HG02678 (cell line): ENCODE measurements around the gene GIPR.
"Not testable (repeated sequence)": the region's sequence is repeated elsewhere in the genome, so short reads cannot be mapped to it uniquely, and the experiment has no call there.

ENCODE experiments used
- ATAC-seq: cut with Tn5 transposase; IDR thresholded peaks from one replicate; pipeline ENCODE4 v1.9.1; 2021; ENCODE audit warnings: mild to moderate bottlenecking, moderate library complexity; ENCODE audit not compliant: unreplicated experiment

The GIPR gene

DNA sequence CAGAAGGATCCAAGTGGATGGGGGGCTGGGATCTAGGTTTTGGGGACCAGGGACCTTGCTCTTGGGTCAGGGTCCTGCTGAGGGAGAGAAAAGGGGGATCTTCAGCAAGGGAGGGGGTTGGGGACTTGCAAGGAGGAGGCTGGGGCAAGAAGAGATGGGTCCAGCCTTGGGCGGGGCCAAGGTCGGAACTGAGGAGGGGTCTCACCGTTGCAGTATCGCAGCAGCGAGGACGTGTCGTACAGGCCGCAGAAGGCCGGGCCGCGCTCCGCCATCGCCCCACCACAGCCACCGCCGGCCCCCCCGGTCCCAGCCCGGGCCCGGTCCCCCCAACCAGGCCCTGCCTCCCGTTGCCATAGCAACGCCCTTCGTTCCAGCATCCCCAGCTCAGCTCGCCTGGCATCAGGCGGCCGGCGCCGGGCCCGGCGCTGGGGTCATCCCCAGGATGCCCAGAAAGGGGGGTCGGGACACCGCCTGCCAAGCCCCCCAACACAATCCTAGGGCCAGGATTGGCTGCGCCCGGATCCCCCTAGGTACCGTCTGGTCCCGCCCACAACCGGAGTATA lies 22.9 kb upstream of the GIPR start:
- ATAC-seq: no peak

GRCh38 chr19:45645631-45646344 lies 22.2 kb upstream of the GIPR start:
- ATAC-seq: peak; percentile 36

- ATAC-seq: no peak
These were observed 21.7 kb upstream of the GIPR start for GRCh38 chr19:45646345-45646698.

- no peak for ATAC-seq
These were observed 17.3 kb upstream of the GIPR start for GRCh38 chr19:45650722-45651121.

GRCh38 chr19:45653634-45654033 lies 14.4 kb upstream of the GIPR start:
- no peak for ATAC-seq

DNA sequence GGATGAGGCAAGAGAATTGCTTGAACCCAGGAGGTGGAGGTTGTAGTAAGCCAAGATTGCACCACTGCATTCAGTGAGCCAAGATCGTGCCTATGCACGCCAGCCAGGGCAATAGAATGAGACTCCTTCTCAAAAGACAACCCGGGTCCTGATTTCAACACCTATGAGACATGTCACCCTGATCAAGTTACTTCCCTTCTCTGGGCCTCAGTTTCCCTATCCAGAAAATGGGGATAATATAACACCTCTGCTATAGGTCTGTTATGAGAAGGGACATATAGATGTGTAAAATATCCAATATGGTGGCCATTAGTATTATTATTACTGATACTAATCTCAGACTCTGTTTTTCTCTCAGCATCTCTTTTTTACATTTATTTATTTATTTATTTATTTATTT lies 12.9 kb upstream of the GIPR start:
- no peak for ATAC-seq

- no peak for ATAC-seq
These were observed 10.4 kb upstream of the GIPR start for GRCh38 chr19:45657520-45658167.

GRCh38 chr19:45659096-45659729 lies 8.8 kb upstream of the GIPR start:
- ATAC-seq: no peak

DNA sequence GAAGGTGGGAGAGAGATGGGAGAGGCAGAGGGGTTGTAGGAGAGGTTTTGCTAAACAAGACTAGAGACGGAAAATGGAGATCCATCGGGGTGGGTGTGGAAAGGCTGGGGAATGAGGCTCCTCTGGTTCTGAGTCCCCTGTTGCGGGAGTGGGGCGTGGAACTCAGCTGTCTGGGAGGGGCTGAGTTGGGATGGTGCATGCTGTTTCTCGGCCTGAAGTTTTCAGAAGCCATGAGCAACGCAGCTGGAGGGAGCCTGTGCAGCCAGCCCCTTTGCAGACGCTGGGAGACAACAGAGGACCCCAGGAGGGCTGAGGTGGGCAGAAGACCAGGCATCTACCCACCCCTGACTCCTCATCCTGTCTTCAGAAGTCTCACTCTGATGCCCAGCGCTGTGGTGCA lies 7.4 kb upstream of the GIPR start:
- ATAC-seq: no peak

- ATAC-seq: no peak
These were observed 4.2 kb upstream of the GIPR start for GRCh38 chr19:45663800-45664199.

DNA sequence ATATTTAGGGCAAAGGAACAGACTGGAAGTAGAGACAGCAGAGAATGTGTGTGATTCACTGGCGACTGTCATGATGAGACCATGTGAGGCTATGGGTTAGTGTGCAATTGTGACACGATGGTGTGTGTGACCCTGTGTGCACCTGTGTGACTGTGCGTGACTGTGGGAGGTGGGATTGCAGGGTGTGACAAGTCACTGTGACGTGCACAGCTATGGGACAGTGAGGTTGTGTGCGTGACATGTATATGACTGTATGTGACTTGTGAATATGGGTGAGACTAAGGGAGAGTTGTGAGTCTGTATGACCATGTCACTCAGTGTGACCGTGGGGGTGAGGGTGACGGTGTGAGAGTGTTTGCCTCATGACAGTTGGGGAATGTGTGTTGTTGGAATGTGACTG lies 3.4 kb upstream of the GIPR start:
- no peak for ATAC-seq

DNA sequence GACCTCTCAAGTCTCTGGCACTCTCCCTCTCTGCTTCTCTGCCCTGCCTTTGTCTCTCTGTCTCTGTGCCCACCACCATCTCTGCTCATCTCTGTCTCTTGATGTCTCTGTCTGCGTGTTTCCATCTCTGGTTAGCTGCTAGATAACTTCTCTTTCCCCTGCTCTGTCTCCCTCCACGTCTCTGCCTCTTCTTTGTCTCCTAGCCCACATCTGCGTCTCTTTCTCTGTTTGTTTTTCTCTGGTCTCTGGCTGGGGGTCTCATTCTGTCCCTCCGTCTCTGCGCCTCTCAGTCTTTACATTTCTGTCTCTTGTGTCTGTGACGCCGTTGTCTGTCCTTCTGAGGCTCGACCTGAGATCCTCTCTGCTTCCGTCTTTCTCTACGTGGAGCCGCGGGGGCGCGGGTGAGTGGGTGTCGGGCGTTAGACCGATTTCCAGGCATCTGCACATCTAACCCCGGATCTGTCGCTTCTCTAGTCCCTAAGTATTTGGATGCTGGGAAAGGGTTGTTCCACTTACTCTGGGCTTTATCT lies 386 bp downstream of the GIPR start:
- ATAC-seq: no peak

- ATAC-seq: peak; percentile 57
These were observed 2.8 kb downstream of the GIPR start for GRCh38 chr19:45670670-45671453.

GRCh38 chr19:45674946-45675345 lies 6.9 kb downstream of the GIPR start:
- no peak for ATAC-seq

DNA sequence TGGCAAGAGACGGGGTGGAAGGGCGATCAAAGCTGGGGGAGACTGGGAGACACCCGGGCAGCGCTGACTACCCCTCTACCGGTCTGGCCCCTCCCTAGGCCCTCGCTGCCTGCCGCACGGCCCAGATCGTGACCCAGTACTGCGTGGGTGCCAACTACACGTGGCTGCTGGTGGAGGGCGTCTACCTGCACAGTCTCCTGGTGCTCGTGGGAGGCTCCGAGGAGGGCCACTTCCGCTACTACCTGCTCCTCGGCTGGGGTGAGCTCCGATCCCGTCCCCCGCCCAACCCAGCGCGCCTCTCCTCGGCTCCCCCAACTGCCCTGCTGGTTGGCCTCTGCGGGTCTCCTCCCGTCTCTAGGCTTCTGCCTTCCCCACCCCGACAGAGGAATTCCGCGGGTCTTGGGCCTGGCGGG lies 8.8 kb downstream of the GIPR start:
- no peak for ATAC-seq

- no peak for ATAC-seq
These were observed 9.6 kb downstream of the GIPR start for GRCh38 chr19:45677351-45678230.

GRCh38 chr19:45681391-45682015 lies 13.5 kb downstream of the GIPR start:
- peak; percentile 78 for ATAC-seq

- no peak for ATAC-seq
These were observed 14.1 kb downstream of the GIPR start for GRCh38 chr19:45682117-45682516.

- no peak for ATAC-seq
These were observed 14.9 kb downstream of the GIPR start for GRCh38 chr19:45682908-45683307.

- not testable (repeated sequence) for ATAC-seq
These were observed 17.0 kb downstream of the GIPR start for GRCh38 chr19:45685045-45685444.
